K562 (cell line): ENCODE measurements around the gene MLLT11. TPM values are rescaled to one million over a fixed set of nuclear protein-coding genes. Genes with fewer than 3 reads are reported as not detected.
A peak's percentile ranks its signal among the peaks of the same experiment; 100 is the strongest.

ENCODE experiments used
- GATAD2A ChIP-seq: fragments of 450-650 bp; IDR thresholded peaks from 2 replicates; pipeline ENCODE4 v1.6.1; 2017
- OTX1 ChIP-seq: fragments of 450-650 bp; formaldehyde crosslinking; IDR thresholded peaks from 2 replicates; pipeline ENCODE4 v1.4.0; 2022; ENCODE audit warnings: mild to moderate bottlenecking
- POLR2AphosphoS5 ChIP-seq: IDR thresholded peaks from 2 replicates; pipeline ENCODE4 v1.6.1; 2011; ENCODE audit warnings: mild to moderate bottlenecking, low read depth, low read length, moderate library complexity; ENCODE audit not compliant: control insufficient read depth, insufficient read depth
- POLR3A ChIP-seq: IDR thresholded peaks from 2 replicates; pipeline ENCODE4 v1.6.1; 2011; ENCODE audit warnings: borderline replicate concordance, mild to moderate bottlenecking, moderate library complexity; ENCODE audit not compliant: insufficient read length, insufficient read depth; ENCODE audit errors: extremely low read depth
- RAD51 ChIP-seq: fragments of 450-650 bp; IDR thresholded peaks from 2 replicates; pipeline ENCODE4 v1.7.1; 2016; ENCODE audit warnings: low read depth, mild to moderate bottlenecking, borderline replicate concordance
- RBFOX2 ChIP-seq: fragments of 200-400 bp; formaldehyde crosslinking; IDR thresholded peaks from 2 replicates; pipeline ENCODE4 v1.6.1; 2017; ENCODE audit warnings: low read depth, mild to moderate bottlenecking, low read length, moderate library complexity
- SMARCC2 ChIP-seq: fragments of 450-650 bp; IDR thresholded peaks from 2 replicates; pipeline ENCODE4 v1.6.1; 2017; ENCODE audit warnings: antibody characterized with exemption, moderate library complexity, mild to moderate bottlenecking, low read depth
- TRIM24 ChIP-seq, 2 experiments: fragments of 450-650 bp; IDR thresholded peaks; 2 replicates each; pipeline ENCODE4 v1.6.1; 2016
- USF1 ChIP-seq: sonication (generic); formaldehyde crosslinking; IDR thresholded peaks from 2 replicates; pipeline ENCODE4 v1.9.0; 2022; ENCODE audit warnings: mild to moderate bottlenecking, missing genetic modification reagents
- USF2 ChIP-seq: sonication (generic); formaldehyde crosslinking; IDR thresholded peaks from 2 replicates; pipeline ENCODE4 v1.5.0; 2020; ENCODE audit warnings: missing genetic modification reagents
- VEZF1 ChIP-seq: fragments of 200-800 bp; sonication (Bioruptor generic); IDR thresholded peaks from 2 replicates; pipeline ENCODE4 v1.6.1; 2017; ENCODE audit warnings: missing genetic modification characterization, missing compliant biosample characterization
- XRCC5 ChIP-seq: fragments of 200-400 bp; formaldehyde crosslinking; IDR thresholded peaks from 2 replicates; pipeline ENCODE4 v1.6.1; 2017; ENCODE audit warnings: low read depth, mild to moderate bottlenecking, low read length
- ZNF324 ChIP-seq: fragments of 250-450 bp; sonication (Bioruptor Pico); IDR thresholded peaks from 2 replicates; pipeline ENCODE4 v1.4.0; 2020; ENCODE audit warnings: mild to moderate bottlenecking
- ZNF551 ChIP-seq: fragments of 250-450 bp; sonication (Bioruptor Pico); IDR thresholded peaks from 2 replicates; pipeline ENCODE4 v1.5.0; 2021; ENCODE audit warnings: mild to moderate bottlenecking, moderate library complexity
- ZNF717 ChIP-seq: fragments of 250-450 bp; sonication (Bioruptor Pico); IDR thresholded peaks from 2 replicates; pipeline ENCODE4 v1.5.0; 2021
- polyA plus RNA-seq, 8 experiments: library from polyadenylated mRNA; depleted of rRNA in 4 of 8; stranded (reverse) in 5 of 8; unstranded in 3 of 8; fragments of >200 nt; fragmentation: Nextera tagmentation in 2 of 8; fragmentation: Illumina TruSeq in 1 of 8; extraction: Ambion mirVana in 2 of 8; extraction: Trizol in 1 of 8; gene quantifications; 2 replicates each; pipeline versions ENCODE4 v1.2.1 to v1.2.3, GENCODE V29; 2011 to 2014; ENCODE audit warnings: inconsistent platforms in 1 of 8, missing spikeins in 1 of 8
- total RNA-seq, 7 experiments: library from RNA; depleted of rRNA in 6 of 7; stranded (reverse); fragments of >200 nt in 6 of 7; fragmentation: Illumina TruSeq in 2 of 7; extraction: Trizol in 2 of 7; gene quantifications; 2 replicates each; pipeline versions ENCODE4 v1.2.1 to v1.2.3, GENCODE V29; 2011 to 2021; ENCODE audit warnings: low replicate concordance in 1 of 7
- TF ChIP-seq, protein P1 (sequence below): IDR thresholded peaks from 3 replicates; pipeline ENCODE4 v1.6.1; 2011; ENCODE audit warnings: borderline replicate concordance, mild to moderate bottlenecking, moderate library complexity; ENCODE audit not compliant: insufficient read length; ENCODE audit errors: extremely low read depth
- TF ChIP-seq, protein P2 (sequence below): sonication (generic); formaldehyde crosslinking; IDR thresholded peaks from 2 replicates; pipeline ENCODE4 v1.8.1; 2023; ENCODE audit warnings: mild to moderate bottlenecking, missing genetic modification reagents
- TF ChIP-seq, protein P3 (sequence below): fragments of 450-650 bp; IDR thresholded peaks from 2 replicates; pipeline ENCODE4 v1.7.0; 2016; ENCODE audit warnings: borderline replicate concordance

The MLLT11 gene
- total and polyA plus RNA-seq, 9 of the 15 experiments (the other 6 are each of a cell fraction or from before 2014, with no cell fraction given): 12.1 to 91.0 (median 22.0) TPM

DNA sequence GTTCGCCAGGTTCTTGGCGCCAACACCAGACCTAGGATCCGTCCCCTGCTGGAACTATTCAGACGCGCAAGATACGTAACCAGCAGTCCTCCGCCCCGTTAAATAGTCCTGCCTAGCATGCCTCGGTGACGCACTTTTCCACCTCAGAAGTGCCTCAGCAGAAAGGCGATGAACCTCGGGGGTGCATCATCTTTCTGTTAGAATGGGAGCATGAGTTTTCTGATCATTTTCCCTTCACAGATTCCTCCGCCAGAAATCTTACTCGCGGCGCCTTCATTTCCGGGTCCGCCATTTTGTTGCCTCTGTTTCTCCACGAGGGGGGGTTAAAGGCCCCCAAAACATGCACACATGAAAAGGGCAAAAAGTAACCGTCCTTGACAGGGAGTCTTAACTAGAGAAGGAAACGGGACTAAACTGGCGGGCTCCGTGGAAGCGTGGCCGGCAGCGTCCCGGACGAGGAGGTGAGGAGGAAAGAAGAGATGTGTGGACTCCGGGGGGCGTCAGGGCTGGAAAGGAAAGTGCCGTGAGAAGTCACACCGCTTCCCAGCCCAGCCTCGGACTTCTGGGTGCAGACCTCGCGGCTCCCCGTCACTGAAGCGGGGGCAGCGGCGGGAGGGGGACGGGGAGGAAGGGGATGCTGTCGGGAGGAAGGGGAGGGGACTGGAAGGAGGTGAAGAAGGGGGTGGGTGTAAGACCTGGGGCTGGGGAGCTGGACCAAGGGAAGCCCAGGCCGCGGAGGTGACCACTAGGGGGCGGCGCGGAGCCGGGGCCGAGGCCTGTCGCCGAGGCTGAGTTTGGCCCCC lies 10.5 kb downstream of the MLLT11 start, which contains the start of gene GABPB2 (continued):
- peak; percentile 99 for TF ChIP-seq VEZF1 (CRISPR knock-in tag)
- TF ChIP-seq, protein P1, sequence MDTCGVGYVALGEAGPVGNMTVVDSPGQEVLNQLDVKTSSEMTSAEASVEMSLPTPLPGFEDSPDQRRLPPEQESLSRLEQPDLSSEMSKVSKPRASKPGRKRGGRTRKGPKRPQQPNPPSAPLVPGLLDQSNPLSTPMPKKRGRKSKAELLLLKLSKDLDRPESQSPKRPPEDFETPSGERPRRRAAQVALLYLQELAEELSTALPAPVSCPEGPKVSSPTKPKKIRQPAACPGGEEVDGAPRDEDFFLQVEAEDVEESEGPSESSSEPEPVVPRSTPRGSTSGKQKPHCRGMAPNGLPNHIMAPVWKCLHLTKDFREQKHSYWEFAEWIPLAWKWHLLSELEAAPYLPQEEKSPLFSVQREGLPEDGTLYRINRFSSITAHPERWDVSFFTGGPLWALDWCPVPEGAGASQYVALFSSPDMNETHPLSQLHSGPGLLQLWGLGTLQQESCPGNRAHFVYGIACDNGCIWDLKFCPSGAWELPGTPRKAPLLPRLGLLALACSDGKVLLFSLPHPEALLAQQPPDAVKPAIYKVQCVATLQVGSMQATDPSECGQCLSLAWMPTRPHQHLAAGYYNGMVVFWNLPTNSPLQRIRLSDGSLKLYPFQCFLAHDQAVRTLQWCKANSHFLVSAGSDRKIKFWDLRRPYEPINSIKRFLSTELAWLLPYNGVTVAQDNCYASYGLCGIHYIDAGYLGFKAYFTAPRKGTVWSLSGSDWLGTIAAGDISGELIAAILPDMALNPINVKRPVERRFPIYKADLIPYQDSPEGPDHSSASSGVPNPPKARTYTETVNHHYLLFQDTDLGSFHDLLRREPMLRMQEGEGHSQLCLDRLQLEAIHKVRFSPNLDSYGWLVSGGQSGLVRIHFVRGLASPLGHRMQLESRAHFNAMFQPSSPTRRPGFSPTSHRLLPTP: peak; percentile 29
- peak; percentile 89 for TF ChIP-seq POLR2AphosphoS5
- TF ChIP-seq XRCC5: peak; percentile 98
- TF ChIP-seq TRIM24 (IDR thresholded peaks at IDR 0.05): peak; percentile 66 to 78
- TF ChIP-seq POLR3A: no peak
- TF ChIP-seq ZNF324 (CRISPR knock-in tag): no peak
- TF ChIP-seq, protein P2, sequence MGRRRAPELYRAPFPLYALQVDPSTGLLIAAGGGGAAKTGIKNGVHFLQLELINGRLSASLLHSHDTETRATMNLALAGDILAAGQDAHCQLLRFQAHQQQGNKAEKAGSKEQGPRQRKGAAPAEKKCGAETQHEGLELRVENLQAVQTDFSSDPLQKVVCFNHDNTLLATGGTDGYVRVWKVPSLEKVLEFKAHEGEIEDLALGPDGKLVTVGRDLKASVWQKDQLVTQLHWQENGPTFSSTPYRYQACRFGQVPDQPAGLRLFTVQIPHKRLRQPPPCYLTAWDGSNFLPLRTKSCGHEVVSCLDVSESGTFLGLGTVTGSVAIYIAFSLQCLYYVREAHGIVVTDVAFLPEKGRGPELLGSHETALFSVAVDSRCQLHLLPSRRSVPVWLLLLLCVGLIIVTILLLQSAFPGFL (CRISPR knock-in tag): peak; percentile 97; the same call in 1 of the 2 replicates
- TF ChIP-seq GATAD2A: peak; percentile 94
- no peak for TF ChIP-seq USF2
- no peak for TF ChIP-seq ZNF551 (CRISPR knock-in tag)
- TF ChIP-seq USF1 (CRISPR knock-in tag): 0 out of 2 replicates have a peak, but pooled peaks have one; percentile 22
- TF ChIP-seq RBFOX2: peak; percentile 79
- TF ChIP-seq, protein P3, sequence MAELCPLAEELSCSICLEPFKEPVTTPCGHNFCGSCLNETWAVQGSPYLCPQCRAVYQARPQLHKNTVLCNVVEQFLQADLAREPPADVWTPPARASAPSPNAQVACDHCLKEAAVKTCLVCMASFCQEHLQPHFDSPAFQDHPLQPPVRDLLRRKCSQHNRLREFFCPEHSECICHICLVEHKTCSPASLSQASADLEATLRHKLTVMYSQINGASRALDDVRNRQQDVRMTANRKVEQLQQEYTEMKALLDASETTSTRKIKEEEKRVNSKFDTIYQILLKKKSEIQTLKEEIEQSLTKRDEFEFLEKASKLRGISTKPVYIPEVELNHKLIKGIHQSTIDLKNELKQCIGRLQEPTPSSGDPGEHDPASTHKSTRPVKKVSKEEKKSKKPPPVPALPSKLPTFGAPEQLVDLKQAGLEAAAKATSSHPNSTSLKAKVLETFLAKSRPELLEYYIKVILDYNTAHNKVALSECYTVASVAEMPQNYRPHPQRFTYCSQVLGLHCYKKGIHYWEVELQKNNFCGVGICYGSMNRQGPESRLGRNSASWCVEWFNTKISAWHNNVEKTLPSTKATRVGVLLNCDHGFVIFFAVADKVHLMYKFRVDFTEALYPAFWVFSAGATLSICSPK: peak; percentile 42; the same call in 1 of the 2 replicates
- peak; percentile 26; the same call in 1 of the 2 replicates for TF ChIP-seq SMARCC2
- TF ChIP-seq OTX1: 0 out of 2 replicates have a peak, but pooled peaks have one; percentile 32
- peak; percentile 63; the same call in 1 of the 2 replicates for TF ChIP-seq RAD51
- TF ChIP-seq ZNF717: no peak
